ENCODE results near the gene ST6GALNAC1. TPM values are rescaled to one million over a fixed set of nuclear protein-coding genes. Genes with fewer than 3 reads are reported as not detected.

Gene ST6GALNAC1
- total and polyA plus RNA-seq, 2 of the 4 experiments (the other 2 are of a cell fraction): not detected

DNA sequence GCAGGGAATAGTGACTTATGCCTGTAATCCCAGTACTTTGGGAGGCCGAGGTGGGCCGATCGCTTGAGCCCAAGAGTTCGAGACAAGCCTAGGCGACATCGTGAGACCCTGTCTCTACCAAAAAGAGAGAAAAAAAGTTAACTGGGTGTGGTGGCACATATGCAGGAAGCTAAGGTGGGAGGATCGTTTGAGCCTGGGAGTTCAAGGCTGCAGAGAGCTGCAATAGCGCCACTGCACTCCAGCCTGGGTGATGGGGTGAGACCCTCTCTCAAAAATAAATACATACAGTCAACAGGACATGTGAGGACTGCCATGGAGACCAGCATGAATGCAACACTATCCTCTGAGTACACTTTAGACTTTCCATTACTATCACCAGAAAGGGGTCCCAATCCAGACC, 42.5 kb downstream of the ST6GALNAC1 start:
- H2AFZ ChIP-seq (replicated peaks; ENCODE audit: low read length, poor library complexity): no peak overlapping the region
- no peak overlapping the region for H3K9ac ChIP-seq (ENCODE audit: low read depth, low read length)
- no peaks in the 10 kb centered on the region for H4K20me1 ChIP-seq (ENCODE audit: insufficient read depth, low read length)
- peaks cover 8% of the 10 kb centered on the region for H3K9me1 ChIP-seq (ENCODE audit: insufficient read depth, low read length)
- H2BK120ac ChIP-seq (ENCODE audit: low read depth, low read length): peak overlapping the region; percentile 42; the same call in 1 of the 2 replicates
- H3K4me3 ChIP-seq (ENCODE audit: insufficient read depth, low read depth, low read length): no peak overlapping the region
- no peak overlapping the region for H3K18ac ChIP-seq (ENCODE audit: low read depth, low read length)
- H3K14ac ChIP-seq (replicated peaks; ENCODE audit: low read depth, low read length): peak overlapping the region; percentile 19; the same call in 1 of the 2 replicates
- H4K91ac ChIP-seq (ENCODE audit: insufficient read depth, low read depth, low read length): no peak overlapping the region
- ChIA-PET CTCF (no interaction called here), POLR2A (ENCODE audit: unreplicated experiment) (no interaction called here)
- H3K56ac ChIP-seq (ENCODE audit: extremely low read depth, insufficient read depth, low read length): no peak overlapping the region
- no peak overlapping the region for H2BK5ac ChIP-seq (ENCODE audit: low read depth, low read length, poor library complexity, severe bottlenecking)
- in situ Hi-C loops (cut with MboI; ENCODE audit: low sequenced_read_pairs) (no loop called here), intact Hi-C loops (cut with micrococcal nuclease) (no loop called here), dilution Hi-C loops (cut with HindIII; ENCODE audit: low sequenced_read_pairs, unreplicated experiment) (no loop called here)
- DNase-seq: no peak
- H3K23ac ChIP-seq (ENCODE audit: low read depth, low read length): no peak overlapping the region
- H3K4ac ChIP-seq (ENCODE audit: low read depth, low read length): peak overlapping the region; percentile 53; the same call in 1 of the 2 replicates
- no peak for ATAC-seq (ENCODE audit: low read depth)
- H2AK5ac ChIP-seq (ENCODE audit: low read depth, low read length): peak overlapping the region; percentile 75; the same call in 1 of the 2 replicates
- H4K5ac ChIP-seq (ENCODE audit: low read depth, low read length): no peak overlapping the region
- no peak overlapping the region for H2AK9ac ChIP-seq (replicated peaks; ENCODE audit: low read depth, low read length, poor library complexity)
- no peaks in the 10 kb centered on the region for H3K27me3 ChIP-seq (ENCODE audit: control insufficient read depth, insufficient read depth, low read length)
- H3K9me3 ChIP-seq (ENCODE audit: control insufficient read depth, insufficient read depth, low read length): no peaks in the 10 kb centered on the region
- no peak overlapping the region for H3K4me2 ChIP-seq (ENCODE audit: low read depth, low read length)
- H2BK15ac ChIP-seq (ENCODE audit: low read depth, low read length): no peak overlapping the region; the same call in 2 of the 3 replicates
- WGBS, 2 experiments (ENCODE audit: extremely low coverage in 2 of 2, insufficient read length in 1 of 2): 90% methylated on average over 2 of the region's 8 CpGs; no CpG with 5 or more reads in 1 of the 2 experiments
- H3K4me1 ChIP-seq (ENCODE audit: control insufficient read depth, insufficient read depth, low read length): peaks cover 2% of the 10 kb centered on the region; the same call in 1 of the 2 replicates
- no peaks in the 10 kb centered on the region for H3K36me3 ChIP-seq (ENCODE audit: control insufficient read depth, insufficient read depth, low read length)
- no peak overlapping the region for H3K27ac ChIP-seq (ENCODE audit: insufficient read depth, low read length)
- H4K8ac ChIP-seq (ENCODE audit: low read depth in 2 of 2, low read length in 2 of 2): peak overlapping the region in 1 of 2 experiments; percentile 5; a peak in 1 of 4 replicates
- H2BK20ac ChIP-seq (ENCODE audit: low read depth, low read length): peak overlapping the region; percentile 27; the same call in 1 of the 2 replicates
- no peak for TF ChIP-seq NFE2L2 (IDR thresholded peaks at IDR 0.05; ENCODE audit: low read depth, low read length)
- TF ChIP-seq RCOR1 (IDR thresholded peaks at IDR 0.05; ENCODE audit: insufficient replicate concordance, low read length): no peak
- TF ChIP-seq POLR2A (IDR thresholded peaks at IDR 0.05; ENCODE audit: low read depth, low read length): no peak
- no peak for TF ChIP-seq RAD21 (IDR thresholded peaks at IDR 0.05; ENCODE audit: low read length)
- TF ChIP-seq FOS (IDR thresholded peaks at IDR 0.05; ENCODE audit: low read depth, low read length): no peak
- TF ChIP-seq BHLHE40 (IDR thresholded peaks at IDR 0.05; ENCODE audit: low read depth, low read length): no peak
- TF ChIP-seq, protein P1, sequence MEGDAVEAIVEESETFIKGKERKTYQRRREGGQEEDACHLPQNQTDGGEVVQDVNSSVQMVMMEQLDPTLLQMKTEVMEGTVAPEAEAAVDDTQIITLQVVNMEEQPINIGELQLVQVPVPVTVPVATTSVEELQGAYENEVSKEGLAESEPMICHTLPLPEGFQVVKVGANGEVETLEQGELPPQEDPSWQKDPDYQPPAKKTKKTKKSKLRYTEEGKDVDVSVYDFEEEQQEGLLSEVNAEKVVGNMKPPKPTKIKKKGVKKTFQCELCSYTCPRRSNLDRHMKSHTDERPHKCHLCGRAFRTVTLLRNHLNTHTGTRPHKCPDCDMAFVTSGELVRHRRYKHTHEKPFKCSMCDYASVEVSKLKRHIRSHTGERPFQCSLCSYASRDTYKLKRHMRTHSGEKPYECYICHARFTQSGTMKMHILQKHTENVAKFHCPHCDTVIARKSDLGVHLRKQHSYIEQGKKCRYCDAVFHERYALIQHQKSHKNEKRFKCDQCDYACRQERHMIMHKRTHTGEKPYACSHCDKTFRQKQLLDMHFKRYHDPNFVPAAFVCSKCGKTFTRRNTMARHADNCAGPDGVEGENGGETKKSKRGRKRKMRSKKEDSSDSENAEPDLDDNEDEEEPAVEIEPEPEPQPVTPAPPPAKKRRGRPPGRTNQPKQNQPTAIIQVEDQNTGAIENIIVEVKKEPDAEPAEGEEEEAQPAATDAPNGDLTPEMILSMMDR (conservative IDR thresholded peaks at IDR 0.05; ENCODE audit: low read depth, low read length): no peak
- no peak for TF ChIP-seq CHD1 (IDR thresholded peaks at IDR 0.05; ENCODE audit: low read depth, low read length)
- no peak for TF ChIP-seq SMC3 (IDR thresholded peaks at IDR 0.05; ENCODE audit: low read depth, low read length)
- H3K79me1 ChIP-seq (ENCODE audit: low read depth in 1 of 2, low read length in 2 of 2): no peaks in the 10 kb centered on the region
- no TSS peak for BruUV-seq (replicated peaks)
